Esophagus muscularis mucosa (tissue), 3 donors: ENCODE data around the gene IFNLR1.

Experiments
- EP300 ChIP-seq: sonication (generic); formaldehyde crosslinking; IDR thresholded peaks from one replicate; pipeline ENCODE4 v1.6.1; 2017; ENCODE audit warnings: antibody characterized with exemption
- TF ChIP-seq, protein P1 (sequence below), 3 experiments: fragments of 200-600 bp in 2 of 3; fragments of 450-650 bp in 1 of 3; sonication (generic) in 2 of 3; IDR thresholded peaks; one replicate each; pipeline ENCODE4 v1.5.1; 2017 to 2019; ENCODE audit warnings: antibody characterized with exemption in 3 of 3, mild to moderate bottlenecking in 2 of 3, moderate library complexity in 1 of 3

DNA sequence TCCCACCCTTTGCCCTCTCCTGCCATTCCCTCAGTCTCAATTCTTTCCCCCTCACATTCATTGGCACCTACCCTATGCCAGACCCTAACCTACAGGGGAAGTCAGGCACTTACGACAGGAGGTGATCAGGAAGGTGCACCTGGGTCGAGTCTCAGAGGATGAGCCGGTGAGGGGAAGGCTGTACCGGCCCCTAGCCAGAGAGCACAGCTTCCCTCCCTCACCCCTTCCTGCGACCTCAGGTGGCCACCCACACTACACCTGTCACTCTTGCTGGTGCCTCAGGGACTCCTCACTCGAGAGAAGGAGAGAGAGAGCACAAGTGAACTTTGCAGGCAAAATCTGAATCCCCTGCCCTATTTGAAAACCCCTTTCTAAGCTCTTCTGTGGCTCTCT, 73.5 kb downstream of the IFNLR1 start:
- TF ChIP-seq, protein P1, sequence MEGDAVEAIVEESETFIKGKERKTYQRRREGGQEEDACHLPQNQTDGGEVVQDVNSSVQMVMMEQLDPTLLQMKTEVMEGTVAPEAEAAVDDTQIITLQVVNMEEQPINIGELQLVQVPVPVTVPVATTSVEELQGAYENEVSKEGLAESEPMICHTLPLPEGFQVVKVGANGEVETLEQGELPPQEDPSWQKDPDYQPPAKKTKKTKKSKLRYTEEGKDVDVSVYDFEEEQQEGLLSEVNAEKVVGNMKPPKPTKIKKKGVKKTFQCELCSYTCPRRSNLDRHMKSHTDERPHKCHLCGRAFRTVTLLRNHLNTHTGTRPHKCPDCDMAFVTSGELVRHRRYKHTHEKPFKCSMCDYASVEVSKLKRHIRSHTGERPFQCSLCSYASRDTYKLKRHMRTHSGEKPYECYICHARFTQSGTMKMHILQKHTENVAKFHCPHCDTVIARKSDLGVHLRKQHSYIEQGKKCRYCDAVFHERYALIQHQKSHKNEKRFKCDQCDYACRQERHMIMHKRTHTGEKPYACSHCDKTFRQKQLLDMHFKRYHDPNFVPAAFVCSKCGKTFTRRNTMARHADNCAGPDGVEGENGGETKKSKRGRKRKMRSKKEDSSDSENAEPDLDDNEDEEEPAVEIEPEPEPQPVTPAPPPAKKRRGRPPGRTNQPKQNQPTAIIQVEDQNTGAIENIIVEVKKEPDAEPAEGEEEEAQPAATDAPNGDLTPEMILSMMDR (IDR thresholded peaks at IDR 0.05), result no peak
- TF ChIP-seq EP300, result no peak
